GM18526 (cell line): ENCODE measurements around the gene VPS11.

Experiments
- POLR2A ChIP-seq: IDR thresholded peaks from 3 replicates; pipeline ENCODE4 v1.6.1; 2011; ENCODE audit not compliant: insufficient read length; ENCODE audit errors: extremely low read depth

VPS11 gene

DNA sequence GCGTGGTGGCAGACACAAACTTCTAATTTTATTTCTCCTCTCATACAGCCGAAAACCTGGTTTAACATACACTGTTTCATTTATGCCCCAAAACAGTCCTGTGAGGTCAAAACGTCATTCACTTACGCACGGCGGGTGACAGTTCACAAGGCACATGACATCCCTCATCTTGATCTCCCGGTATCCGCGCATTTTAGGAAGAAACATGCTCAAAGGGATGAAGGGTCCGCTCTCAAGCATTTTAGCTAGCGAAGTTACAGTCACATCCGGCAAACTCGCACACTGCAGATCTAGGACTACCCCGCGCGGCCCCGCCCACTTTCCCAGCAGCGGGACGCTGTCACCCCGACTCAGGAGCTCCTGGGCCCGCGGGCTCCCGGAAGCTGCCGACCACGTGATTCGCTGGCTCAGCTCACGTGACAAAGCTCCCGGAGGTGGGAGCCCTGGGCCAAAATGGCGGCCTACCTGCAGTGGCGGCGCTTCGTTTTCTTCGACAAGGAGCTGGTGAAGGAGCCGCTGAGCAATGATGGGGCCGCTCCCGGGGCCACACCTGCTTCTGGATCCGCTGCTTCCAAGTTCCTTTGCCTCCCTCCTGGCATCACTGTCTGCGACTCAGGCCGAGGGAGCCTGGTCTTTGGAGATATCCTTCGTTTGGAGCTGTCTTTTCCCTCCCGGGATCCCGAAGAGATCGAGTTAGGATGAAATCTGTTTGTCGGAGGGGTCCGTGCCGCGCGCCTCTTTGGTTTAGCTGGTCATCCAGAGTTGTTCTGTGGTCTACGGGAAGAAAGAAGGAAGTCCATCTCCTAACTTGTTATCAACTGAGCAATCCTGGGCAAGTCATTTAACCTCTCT lies at the start of gene VPS11:
TSS of gene VPS11 (plus strand) at position 448 of the 852 bp plus-strand sequence. CDS start at position 454, 6 bp downstream.
- TF ChIP-seq POLR2A = peak; percentile 86

DNA sequence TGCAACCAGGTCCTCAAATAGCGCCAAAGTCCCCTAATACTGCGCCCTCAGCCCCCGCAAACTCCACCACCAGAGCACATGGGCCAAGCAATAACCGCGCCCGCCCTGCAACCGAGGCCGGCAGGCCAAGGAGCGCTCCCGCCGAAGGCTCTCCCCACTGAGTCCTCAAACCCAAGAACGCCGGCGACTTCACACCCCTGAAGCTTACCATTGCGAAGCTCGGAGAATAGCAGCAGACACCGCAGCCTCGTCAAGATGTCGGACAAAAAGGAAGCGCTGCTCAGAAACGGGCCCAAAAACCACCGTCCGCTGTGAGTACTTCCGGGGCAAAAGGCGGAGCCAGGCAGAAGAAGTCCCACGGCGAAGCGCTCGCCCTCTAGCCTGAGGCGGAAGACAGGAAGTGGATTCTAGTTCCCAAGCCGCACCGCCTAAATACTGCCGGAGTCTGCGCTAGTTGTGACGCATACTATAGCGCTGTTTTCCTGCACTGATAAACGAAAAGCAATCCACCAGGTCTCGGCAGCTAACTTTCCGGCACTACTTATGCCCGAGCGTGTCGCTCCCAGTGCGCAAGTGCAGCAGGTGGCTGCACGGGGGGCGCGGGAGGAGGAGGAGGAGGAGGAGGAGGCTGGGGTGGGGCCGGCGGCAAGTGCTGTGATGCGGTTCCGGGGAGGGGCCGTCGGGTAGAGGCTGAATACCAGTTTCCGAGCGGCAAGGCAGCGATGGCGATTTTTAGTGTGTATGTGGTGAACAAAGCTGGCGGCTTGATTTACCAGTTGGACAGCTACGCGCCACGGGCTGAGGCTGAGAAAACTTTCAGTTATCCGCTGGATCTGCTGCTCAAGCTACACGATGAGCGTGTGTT lies 49.3 kb upstream of the VPS11 start, which contains the start of the genes RPS25 and TRAPPC4:
TSS of gene RPS25 (minus strand) at position 270 of the 865 bp plus-strand sequence. CDS start at position 211, 59 bp downstream.
TSS of gene TRAPPC4 (plus strand) at position 693 of the 865 bp plus-strand sequence. CDS start at position 723, 30 bp downstream.
- peak; percentile 88 for TF ChIP-seq POLR2A

DNA sequence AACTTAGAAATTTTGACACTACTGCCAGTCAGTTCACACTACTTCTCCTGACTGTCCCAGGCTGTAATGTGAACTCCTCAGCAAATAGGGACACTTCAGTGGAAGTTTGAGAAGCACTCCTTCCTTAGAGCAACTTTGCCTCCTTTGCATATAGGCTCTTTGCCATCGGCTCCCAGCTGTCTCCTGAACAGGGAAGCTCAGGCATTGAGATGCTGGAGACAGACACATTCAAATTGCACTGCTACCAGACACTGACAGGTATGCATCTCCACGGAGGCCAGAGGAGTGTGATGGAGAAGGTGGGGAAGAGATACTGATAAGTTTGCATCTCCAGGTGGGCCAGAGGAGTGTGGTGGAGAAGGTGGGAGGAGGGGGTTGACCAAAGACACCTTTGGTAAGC lies 47.6 kb upstream of the VPS11 start:
- TF ChIP-seq POLR2A = no peak

DNA sequence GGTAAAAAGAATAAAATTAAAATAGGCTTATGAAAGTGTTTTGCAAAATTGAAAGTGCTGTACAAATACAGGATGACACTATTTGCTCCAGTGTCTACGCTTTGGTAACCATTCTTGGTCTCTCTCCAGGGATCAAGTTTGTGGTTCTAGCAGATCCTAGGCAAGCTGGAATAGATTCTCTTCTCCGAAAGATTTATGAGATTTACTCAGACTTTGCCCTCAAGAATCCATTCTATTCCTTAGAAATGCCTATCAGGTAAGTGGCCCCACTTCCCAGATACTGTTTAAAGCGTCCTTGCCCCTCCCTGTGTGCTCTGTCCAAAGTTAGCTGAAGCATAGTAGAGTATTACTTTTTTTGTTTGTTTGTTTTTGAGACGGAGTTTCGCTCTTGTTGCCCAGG lies 46.0 kb upstream of the VPS11 start:
- TF ChIP-seq POLR2A = no peak

DNA sequence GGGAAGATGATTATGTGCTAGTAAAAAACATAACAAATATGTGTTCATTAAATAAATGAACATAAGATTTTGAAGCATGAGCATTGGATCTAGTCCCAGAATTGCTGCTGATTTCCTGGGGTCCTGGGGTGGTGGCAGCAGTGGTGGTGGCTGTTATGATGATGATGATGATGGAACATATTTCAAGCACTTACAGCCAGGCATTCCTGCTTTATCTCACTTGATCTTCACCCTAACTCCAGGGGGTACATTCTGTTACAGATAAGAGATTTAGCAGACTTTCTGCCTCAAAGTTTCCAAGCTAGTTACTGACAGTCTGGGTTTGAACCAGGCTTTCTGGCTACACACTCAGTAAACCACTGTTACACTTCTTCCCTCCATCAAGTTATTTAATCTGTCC lies 43.9 kb upstream of the VPS11 start:
- no peak for TF ChIP-seq POLR2A

DNA sequence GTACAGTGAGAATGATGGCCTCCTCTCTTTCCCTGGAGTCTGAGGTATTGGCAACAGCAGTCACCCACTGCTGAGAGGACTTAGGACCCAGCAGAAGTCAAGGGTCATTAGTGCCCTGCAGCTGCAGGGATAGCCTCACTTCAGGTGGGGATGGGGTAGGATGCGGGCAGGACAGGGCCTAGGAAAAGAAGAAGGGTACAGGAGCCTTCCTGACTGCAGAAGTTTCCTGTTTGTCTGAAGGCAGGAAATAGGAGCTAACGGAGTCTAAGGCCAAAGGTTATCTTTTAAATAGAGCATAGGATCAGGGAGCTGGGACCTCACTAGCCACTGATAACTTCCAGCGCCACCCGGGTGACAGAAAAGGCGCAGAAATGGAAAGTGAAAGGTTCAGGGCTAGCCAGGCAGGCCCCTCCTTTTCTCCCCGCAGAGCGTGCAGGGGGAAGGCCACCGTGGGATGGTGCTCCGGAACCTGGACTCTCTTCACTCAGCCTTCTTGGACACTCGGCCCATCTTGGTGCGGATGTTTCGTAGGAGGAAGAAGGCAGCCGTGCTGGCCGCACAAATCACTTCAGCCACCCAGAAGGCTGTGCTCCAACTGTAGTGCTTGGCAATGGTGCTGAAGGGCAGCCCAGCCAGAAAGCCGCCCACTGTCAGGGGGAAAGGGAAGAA lies 43.1 kb upstream of the VPS11 start:
- no peak for TF ChIP-seq POLR2A

DNA sequence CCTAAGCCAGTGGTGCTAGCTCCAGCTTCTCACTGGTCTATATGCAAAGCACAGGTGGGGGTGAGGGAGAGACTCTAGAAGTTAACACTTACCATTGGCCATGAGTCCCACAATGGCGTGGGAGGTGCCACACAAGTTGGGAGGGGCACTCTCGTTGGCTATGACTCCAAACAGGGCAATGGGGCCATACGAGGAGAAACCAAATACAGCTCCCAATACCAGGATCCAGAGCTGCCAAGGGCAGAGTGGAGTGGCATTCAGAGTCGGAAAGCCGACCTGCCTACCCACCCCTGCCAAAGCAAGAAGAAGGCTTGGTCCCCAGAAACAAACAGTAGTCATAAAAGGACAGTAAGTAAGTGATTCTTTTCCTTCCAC lies 42.5 kb upstream of the VPS11 start:
- TF ChIP-seq POLR2A = no peak

DNA sequence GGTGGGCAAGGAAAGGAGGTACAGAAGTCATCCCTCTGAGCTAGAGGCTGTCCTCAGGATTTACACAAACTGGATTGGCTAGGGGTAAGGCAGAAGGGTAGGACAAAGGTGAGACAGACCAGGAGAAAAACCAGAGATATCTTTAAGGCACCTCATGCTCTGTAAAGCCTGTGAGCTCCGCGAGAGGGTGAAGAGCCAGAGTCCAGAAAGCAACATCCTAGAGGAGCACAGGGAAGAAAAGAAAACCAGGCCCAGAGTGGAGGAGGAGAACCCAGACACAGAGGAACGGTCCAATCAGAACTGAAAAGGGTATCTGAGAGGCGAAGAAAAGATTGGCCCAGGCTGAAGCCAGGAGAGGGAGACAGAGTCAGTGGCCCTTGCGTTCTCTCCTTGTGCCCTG lies 42.1 kb upstream of the VPS11 start:
- no peak for TF ChIP-seq POLR2A

DNA sequence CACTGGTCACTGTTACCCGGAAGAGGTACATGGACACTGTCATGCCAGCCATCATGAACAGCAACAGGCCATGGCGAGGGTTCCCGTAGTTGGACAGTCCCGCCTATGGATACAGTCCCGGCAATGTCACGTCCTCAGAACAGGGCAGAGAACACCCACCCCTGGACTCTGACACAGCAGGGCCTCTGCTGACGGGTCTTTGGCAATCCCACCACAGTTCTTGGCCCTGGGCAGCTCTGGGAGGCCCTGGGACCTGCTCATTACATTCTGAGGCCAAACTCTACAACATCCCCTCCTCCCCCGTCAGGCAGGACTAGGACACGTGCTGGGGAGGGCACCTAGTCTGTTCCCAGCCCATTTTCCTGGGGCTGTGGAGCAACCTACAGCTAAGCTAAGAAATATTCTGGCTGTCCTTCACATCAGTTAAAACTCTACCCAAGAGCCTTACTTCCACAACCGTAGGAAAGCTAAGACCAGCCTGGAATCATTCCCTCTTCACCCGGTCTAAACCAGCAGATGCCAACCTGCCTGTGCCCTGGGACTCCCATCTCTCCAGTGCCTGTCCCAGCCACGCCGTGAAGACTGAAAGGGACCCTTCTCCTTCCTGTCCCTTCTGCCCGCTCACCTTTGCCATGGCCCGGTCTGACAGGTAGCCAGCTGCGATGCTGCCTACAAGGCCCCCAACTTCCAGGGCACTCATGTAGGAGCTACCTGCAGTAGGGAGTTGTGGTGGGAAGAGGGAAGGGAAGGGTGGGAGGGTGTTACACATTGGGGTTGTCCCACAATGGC lies 41.4 kb upstream of the VPS11 start:
- TF ChIP-seq POLR2A = no peak

DNA sequence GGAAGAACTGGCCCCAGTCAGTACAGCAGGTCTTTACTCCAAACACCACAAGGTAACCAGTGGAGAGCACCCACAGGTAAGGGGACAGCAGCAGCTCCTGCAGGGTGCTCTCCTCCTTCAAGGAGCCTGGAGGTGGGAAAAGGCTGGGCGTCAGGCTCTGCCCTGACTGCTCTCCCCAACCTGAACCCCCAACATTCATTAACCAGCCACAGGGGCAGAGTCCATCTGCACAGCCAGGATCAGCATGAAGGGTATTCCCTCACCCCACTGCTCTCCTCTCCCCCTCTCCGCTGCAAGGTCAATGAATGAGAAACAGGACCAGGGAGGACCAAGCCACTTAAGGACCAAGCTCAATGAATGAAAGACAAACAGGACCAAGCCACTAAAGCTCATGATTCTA lies 40.6 kb upstream of the VPS11 start:
- no peak for TF ChIP-seq POLR2A

DNA sequence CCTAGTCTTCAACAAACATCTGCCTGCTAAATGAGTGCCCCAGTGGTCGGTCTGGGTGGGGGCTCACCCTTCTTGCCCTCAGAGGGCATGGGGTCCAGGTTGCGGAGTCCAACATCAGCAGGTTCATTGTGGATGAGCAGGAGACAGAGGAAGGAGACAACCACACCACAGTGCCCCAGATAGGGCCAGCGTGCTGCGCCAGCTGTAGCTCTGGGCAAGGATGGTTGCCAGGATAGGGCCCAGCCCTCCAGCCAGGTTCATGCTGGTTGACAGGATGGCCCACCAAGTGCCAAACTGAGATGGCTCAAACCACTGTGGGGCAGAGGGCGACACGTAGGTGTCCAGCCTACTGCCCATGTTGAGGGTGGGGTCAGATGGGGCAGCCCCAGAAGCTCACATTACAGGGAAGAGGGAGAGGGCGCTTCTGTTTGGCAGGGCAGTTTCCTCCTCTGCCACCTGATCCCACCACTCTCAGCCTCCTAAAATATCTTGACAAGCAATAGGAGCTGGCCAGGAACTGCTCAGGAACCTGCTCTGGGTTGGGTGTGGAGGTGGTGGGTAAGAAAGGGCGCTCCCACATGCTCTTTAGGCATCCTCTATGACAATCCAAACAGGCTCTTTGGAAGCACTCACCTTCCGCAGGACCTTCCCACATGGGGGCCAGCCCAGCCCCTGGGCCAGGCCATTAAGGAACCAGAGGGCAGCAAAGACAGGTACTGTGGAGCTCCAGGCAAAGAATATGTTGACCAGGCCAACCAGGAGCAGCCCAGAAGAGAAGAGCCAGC lies 39.9 kb upstream of the VPS11 start:
- TF ChIP-seq POLR2A = no peak

DNA sequence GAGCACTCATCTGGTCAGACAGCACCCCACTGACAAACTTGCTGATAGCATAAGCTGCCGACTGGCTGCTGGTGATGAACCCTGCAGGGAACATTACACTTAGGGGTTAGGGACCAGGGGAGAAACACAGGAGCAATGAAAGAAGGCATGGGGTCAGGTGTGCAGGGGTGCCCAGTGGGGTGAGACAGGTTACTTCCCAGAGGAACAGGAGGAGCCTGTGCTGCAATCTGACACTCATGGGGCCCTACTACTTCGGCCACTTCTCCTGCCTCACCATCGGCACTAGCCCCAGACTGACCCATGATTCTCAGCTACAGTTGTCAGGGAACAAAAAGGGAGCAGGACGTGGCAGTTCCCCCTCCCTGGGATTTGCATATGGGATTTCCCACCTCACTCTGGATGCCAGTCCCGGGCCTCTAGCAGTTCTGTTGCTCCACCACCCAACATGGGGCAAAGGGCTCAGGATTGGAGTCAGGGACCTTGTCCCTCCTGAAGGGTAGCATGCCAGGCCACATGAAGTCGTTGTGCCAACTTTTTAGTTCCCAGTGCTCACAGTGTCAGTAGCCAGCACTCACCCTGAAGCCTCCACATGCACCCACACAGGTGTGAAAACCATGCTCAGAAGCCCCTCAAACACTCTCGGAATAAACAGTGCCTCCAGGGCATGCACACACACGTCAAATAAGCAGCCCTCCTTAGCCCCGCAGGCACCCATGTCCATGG lies 39.1 kb upstream of the VPS11 start:
- TF ChIP-seq POLR2A = no peak

DNA sequence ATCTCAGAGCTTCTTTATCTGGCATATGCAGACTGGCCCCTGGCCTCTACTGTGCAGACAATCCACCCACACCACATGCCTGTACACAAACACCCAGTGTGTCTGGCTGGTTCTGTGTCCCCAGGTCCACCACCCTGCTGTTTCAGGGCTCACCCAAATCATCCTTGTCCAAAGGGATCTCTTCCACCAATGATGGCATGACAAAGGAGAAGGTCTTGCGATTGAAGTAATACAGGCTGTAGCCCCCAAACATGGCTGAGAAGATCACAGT lies 38.6 kb upstream of the VPS11 start:
- no peak for TF ChIP-seq POLR2A
